ENCODE results near the gene PCED1B. TPM values are rescaled to one million over a fixed set of nuclear protein-coding genes. Genes with fewer than 3 reads are reported as not detected.

The PCED1B gene
- total RNA-seq, 1 experiment from 2014 or later = 0.86 TPM

DNA sequence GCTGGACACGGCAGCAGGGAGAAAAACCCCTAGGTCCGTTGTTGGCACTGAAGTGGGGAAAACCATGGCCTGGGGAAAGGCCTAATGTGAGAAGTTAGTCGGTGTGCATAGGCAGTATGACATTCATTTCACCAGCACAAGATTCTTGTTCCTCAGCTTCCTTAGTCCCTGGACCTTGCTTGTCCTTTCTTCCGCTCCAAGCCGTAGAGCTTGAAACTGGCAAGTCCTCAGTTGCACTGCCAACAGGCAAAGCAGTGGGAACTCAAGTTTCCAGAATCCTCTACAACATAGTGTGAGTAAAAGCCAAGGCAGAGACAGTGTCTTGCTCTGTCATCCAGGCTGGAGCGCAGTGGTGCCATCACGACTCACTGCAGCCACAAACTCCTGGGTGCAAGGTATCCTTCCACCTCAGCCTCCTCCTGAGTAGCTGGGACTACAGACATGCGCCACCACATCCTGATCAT is 138.8 kb downstream of the PCED1B start:
- ATAC-seq (no peak), DNase-seq (ENCODE audit: low read depth, low spot score) (no peak)
- Histone ChIP-seq H3K4me2 (ENCODE audit: low read length) (peak overlapping the region; percentile 51; the same call in 1 of the 2 replicates), H3K79me2 (ENCODE audit: insufficient read depth, low read length) (no peaks in the 10 kb centered on the region), H3K36me3 (ENCODE audit: control insufficient read depth in 1 of 2, insufficient read depth in 2 of 2, low read length in 2 of 2) (no peaks in the 10 kb centered on the region), H3K4me3 (replicated peaks in 1 of 2; ENCODE audit: low read depth in 1 of 2, low read length in 2 of 2) (no peak overlapping the region), H3K9ac (ENCODE audit: low read length) (no peak overlapping the region), H3K4me1 (ENCODE audit: control insufficient read depth in 1 of 2, insufficient read depth in 2 of 2, low read length in 2 of 2) (peaks cover 7 to 21% of the 10 kb centered on the region in 2 experiments; a peak in 3 of 4 replicates), H3K9me3 (ENCODE audit: control insufficient read depth in 1 of 2, insufficient read depth in 1 of 2, low read depth in 1 of 2, low read length in 2 of 2) (no peaks in the 10 kb centered on the region), H4K20me1 (ENCODE audit: insufficient read depth) (no peaks in the 10 kb centered on the region), H3K27me3 (ENCODE audit: insufficient read depth, low read length) (no peaks in the 10 kb centered on the region), H3K27ac (ENCODE audit: low read depth, low read length) (no peak overlapping the region), H3K9me2 (ENCODE audit: insufficient read depth) (no peaks in the 10 kb centered on the region), H2AFZ (ENCODE audit: low read depth, low read length, poor library complexity, severe bottlenecking) (no peak overlapping the region)
- intact Hi-C loops (cut with micrococcal nuclease) = no loop called here
- BruUV-seq (replicated peaks) = no TSS peak
- TF ChIP-seq SRF (IDR thresholded peaks at IDR 0.05; ENCODE audit: low read depth) (no peak), POLR2A (IDR thresholded peaks at IDR 0.05; ENCODE audit: borderline replicate concordance, extremely low read depth, insufficient read depth, insufficient read length) (no peak), CBX3 (IDR thresholded peaks at IDR 0.05; ENCODE audit: low read depth) (no peak), YY1 (IDR thresholded peaks at IDR 0.05; ENCODE audit: extremely low read depth, insufficient replicate concordance, low read depth, low read length) (no peak), ZNF274 (IDR thresholded peaks at IDR 0.05; ENCODE audit: low read depth, low read length) (no peak), CEBPB (IDR thresholded peaks at IDR 0.05; ENCODE audit: low read depth) (no peak), ELF1 (IDR thresholded peaks at IDR 0.05; ENCODE audit: borderline replicate concordance, low read depth) (no peak), ZFX (IDR thresholded peaks at IDR 0.05) (no peak), RAD21 (IDR thresholded peaks at IDR 0.05; ENCODE audit: low read depth) (no peak)
- TF ChIP-seq, protein P1, sequence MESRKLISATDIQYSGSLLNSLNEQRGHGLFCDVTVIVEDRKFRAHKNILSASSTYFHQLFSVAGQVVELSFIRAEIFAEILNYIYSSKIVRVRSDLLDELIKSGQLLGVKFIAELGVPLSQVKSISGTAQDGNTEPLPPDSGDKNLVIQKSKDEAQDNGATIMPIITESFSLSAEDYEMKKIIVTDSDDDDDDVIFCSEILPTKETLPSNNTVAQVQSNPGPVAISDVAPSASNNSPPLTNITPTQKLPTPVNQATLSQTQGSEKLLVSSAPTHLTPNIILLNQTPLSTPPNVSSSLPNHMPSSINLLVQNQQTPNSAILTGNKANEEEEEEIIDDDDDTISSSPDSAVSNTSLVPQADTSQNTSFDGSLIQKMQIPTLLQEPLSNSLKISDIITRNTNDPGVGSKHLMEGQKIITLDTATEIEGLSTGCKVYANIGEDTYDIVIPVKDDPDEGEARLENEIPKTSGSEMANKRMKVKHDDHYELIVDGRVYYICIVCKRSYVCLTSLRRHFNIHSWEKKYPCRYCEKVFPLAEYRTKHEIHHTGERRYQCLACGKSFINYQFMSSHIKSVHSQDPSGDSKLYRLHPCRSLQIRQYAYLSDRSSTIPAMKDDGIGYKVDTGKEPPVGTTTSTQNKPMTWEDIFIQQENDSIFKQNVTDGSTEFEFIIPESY (IDR thresholded peaks at IDR 0.05; ENCODE audit: extremely low read depth, insufficient replicate concordance, low read length) = no peak
- TF ChIP-seq, protein P2, sequence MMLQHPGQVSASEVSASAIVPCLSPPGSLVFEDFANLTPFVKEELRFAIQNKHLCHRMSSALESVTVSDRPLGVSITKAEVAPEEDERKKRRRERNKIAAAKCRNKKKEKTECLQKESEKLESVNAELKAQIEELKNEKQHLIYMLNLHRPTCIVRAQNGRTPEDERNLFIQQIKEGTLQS (IDR thresholded peaks at IDR 0.05) = no peak
- ChIA-PET POLR2A (interaction anchor here (2.1 kb wide), 1 partner anchor 11 kb away, joined by 6 read pairs; no protein-coding TSS in a partner anchor), CTCF (no interaction called here), RAD21 (ENCODE audit: low non-redundant PET in 1 of 2, low total read pairs in 2 of 2, uncharacterized antibody in 2 of 2, unreplicated experiment in 2 of 2) (no interaction called here)

All from HCT116 (cell line).